ENCODE results near the gene HDAC10.

GRCh38 chr22:50286275-50286674 is 35.2 kb upstream of the HDAC10 start:
- TF ChIP-seq CTCF (IDR thresholded peaks at IDR 0.05): no peak
- no peak for TF ChIP-seq POLR2A (IDR thresholded peaks at IDR 0.05)
- no peak for TF ChIP-seq POLR2AphosphoS5 (IDR thresholded peaks at IDR 0.05)

Measured in suprapubic skin (tissue), 4 donors.